ENCODE results near the gene AKR1C4.
A peak's percentile ranks its signal among the peaks of the same experiment; 100 is the strongest.
"Not testable (repeated sequence)": the region's sequence is repeated elsewhere in the genome, so short reads cannot be mapped to it uniquely, and the experiment has no call there.

AKR1C4 gene

DNA sequence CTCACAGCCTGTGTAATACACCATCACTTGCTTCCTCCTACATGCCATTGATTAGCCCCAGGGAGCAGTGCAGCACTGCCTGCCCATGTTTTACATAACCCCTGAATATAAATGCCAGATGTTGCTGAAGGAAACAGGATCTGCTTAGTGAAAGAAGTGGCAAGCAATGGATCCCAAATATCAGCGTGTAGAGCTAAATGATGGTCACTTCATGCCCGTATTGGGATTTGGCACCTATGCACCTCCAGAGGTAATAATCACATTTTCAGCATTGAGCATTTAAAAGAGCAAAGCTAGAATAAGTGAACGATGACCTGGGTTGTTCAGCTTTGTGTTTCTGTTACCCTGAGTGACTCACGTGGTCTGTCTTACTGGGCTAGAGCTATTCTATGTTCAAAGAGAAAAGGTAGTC lies at the start of gene AKR1C4:
AKR1C4 (plus strand) TSS at position 136 of the 412 bp plus-strand sequence; CDS start at position 167, 31 bp downstream.
- in situ Hi-C loops (cut with HindIII; ENCODE audit: low pct_unique_long_range_greater_than_20kb, low sequenced_read_pairs), result no loop called here
- no peak for DNase-seq (ENCODE audit: low read depth in 1 of 2, low spot score in 1 of 2)
- TF ChIP-seq JUND (IDR thresholded peaks at IDR 0.05; ENCODE audit: low read depth), result no peak

DNA sequence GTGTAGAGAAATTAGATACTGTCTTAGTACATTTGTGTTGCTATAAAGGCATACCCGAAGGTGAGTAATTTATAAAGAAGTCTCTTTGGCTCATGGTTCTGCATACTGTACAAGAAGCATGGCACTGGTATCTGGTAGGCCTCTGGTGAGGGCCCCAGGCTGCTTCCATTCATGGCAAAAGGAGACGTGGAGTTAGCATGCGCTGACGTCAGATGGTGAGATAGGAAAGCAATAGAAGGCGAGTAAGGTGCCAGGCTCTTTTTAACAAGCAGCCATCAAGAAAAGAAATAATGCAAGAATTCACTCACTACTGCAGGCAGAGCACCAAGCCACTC lies 49.8 kb upstream of the AKR1C4 start:
- DNase-seq (ENCODE audit: low read depth in 1 of 2, low spot score in 1 of 2), result no peak
- TF ChIP-seq JUND (IDR thresholded peaks at IDR 0.05; ENCODE audit: low read depth), result no peak
- in situ Hi-C loops (cut with HindIII; ENCODE audit: low pct_unique_long_range_greater_than_20kb, low sequenced_read_pairs), result no loop called here

DNA sequence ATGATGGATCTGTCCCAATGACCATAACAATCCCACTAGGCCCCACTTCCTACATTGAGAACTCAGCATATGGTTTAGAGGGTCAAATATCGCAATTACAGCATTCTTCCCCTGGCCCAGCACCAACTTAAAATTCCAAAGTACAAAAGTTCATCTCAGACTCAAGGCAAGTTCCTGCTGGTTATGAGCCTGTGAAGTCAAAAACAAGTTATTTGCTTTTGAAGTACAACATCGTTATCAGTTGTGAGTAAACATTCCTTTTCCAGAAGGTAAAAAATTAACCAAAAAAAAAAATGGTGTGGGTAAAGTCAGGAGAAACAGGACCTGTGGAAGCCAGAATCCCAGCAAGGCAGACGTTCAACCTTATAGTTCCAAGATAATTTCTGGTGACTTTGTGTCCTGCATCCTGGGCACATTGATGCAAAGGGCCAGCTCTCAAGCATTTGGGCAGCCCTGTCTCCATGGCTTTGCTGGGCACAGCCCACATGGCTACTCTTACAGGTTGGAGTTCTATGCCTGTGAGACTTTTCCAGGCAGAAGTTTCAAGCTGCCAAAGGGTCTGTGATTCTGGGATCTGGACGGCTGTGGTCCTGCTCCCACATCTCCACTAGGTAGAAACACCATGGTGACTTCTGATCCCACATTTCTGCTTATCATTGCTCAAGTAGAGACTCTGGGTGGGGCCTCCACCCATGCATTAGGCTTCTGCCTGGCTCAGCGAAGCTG lies 49.2 kb upstream of the AKR1C4 start:
- DNase-seq (ENCODE audit: low read depth in 1 of 2, low spot score in 1 of 2), result no peak
- in situ Hi-C loops (cut with HindIII; ENCODE audit: low pct_unique_long_range_greater_than_20kb, low sequenced_read_pairs), result no loop called here
- TF ChIP-seq JUND (IDR thresholded peaks at IDR 0.05; ENCODE audit: low read depth), result no peak

DNA sequence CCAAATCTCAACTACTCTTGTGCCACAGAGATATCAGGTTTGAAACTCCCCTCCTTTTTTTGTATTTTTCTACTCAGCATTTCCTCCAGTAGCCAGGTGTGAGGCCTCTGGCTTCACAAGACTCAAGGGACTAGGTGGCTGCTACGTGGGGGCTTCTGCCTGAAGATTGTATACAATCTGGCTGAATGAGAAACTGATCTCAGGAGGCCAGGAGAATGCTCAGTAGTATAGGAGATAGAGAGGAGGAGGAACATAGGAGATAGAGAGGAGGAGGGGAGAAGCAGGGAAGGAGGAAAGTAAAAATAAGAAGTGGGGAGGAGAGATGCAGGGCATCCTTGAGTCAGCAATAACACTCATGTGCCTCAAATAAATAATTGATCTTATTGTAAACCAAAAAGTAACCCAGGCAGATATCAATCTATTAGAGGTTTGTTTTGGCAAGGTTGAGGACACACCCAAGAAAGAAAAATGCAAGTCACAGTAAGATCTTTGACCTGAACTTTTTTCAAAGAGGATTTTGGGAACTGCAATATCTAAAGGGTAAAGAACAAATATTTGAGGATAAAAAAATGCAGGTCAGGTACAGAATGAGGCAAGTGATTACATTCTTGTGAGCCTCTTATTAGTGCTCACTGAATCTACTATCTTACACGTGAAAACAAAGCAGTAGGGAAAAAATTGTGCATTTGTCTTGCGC lies 48.5 kb upstream of the AKR1C4 start:
- no peak for TF ChIP-seq JUND (IDR thresholded peaks at IDR 0.05; ENCODE audit: low read depth)
- in situ Hi-C loops (cut with HindIII; ENCODE audit: low pct_unique_long_range_greater_than_20kb, low sequenced_read_pairs), result no loop called here
- DNase-seq (ENCODE audit: low read depth in 1 of 2, low spot score in 1 of 2), result no peak

DNA sequence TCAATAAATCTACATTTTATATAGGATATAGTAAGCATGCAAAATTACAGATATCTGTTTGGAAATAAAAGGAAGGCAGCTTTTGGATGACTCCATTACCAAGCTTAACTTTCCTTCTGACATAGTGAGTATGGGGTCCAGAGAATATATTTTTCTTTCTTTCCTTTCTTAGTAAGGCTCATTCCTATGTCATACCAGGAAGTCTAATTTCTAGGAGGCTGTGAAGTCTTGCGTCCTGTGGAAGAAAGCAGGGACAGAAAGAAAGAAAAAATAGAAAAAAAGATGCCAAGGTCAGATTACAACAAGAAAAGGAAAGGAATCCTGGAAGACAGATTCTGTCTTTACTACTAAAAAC lies 48.0 kb upstream of the AKR1C4 start:
- DNase-seq (ENCODE audit: low read depth in 1 of 2, low spot score in 1 of 2), result no peak
- in situ Hi-C loops (cut with HindIII; ENCODE audit: low pct_unique_long_range_greater_than_20kb, low sequenced_read_pairs), result no loop called here
- TF ChIP-seq JUND (IDR thresholded peaks at IDR 0.05; ENCODE audit: low read depth), result no peak

DNA sequence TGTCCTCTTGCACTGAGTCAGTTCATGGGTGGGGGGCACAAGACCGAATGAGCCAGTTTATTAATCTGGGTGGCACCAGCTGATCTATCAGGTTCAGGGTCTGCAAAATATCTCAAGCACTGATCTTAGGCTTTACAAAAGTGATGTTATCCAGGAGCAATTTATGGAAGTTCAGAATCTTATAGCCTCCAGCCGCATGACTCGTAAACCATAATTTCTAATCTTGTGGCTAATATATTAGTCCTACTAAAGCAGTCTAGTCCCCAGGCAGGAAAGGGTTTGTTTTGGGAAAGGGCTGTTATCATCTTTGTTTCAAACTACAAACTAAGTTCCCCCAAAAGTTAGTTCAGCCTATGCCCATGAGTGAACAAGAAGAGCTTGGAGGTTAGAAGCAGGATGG lies 45.6 kb upstream of the AKR1C4 start:
- in situ Hi-C loops (cut with HindIII; ENCODE audit: low pct_unique_long_range_greater_than_20kb, low sequenced_read_pairs), result no loop called here
- TF ChIP-seq JUND (IDR thresholded peaks at IDR 0.05; ENCODE audit: low read depth), result no peak
- no peak for DNase-seq (ENCODE audit: low read depth in 1 of 2, low spot score in 1 of 2)

DNA sequence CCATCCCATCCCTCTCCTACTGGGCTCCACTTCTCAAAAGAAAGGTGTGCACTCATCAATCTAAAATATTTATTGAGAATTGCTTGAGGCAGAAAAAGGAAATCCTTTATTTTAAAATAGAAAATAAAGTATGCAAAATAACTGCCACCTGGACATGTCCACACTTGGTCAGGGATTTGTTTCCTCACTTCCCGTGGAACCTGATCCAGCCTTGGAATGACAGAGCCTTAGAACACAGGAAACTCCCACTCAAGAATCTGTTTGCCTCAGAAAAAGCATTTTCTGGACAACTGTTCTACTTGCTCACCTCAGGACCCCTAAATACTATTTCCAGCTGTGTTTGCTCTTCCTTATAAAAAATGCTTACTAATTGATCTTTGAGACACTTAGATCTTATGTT lies 40.7 kb upstream of the AKR1C4 start:
- in situ Hi-C loops (cut with HindIII; ENCODE audit: low pct_unique_long_range_greater_than_20kb, low sequenced_read_pairs), result no loop called here
- TF ChIP-seq JUND (IDR thresholded peaks at IDR 0.05; ENCODE audit: low read depth), result no peak
- no peak for DNase-seq (ENCODE audit: low read depth in 1 of 2, low spot score in 1 of 2)

DNA sequence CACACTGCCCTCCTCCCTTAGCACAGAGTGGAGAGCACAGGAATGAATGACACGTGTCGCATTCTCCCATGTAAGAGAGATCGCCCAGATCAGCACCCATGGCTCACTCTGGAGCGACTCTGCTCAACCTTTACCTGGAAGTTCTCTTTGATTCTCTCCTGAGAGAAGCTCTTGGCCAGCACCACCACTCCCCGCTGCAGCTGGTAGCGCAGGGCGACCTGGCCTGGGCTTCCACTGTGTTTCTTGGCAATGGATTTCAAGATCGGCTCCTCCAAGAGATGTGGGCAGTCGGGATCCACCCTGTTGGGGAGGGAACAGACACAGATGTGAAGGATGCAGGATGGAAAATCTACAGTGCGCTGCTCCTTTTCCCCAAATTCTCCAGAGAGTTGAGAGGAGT lies 39.1 kb upstream of the AKR1C4 start:
- in situ Hi-C loops (cut with HindIII; ENCODE audit: low pct_unique_long_range_greater_than_20kb, low sequenced_read_pairs), result no loop called here
- DNase-seq (ENCODE audit: low read depth in 1 of 2, low spot score in 1 of 2), result no peak
- no peak for TF ChIP-seq JUND (IDR thresholded peaks at IDR 0.05; ENCODE audit: low read depth)

DNA sequence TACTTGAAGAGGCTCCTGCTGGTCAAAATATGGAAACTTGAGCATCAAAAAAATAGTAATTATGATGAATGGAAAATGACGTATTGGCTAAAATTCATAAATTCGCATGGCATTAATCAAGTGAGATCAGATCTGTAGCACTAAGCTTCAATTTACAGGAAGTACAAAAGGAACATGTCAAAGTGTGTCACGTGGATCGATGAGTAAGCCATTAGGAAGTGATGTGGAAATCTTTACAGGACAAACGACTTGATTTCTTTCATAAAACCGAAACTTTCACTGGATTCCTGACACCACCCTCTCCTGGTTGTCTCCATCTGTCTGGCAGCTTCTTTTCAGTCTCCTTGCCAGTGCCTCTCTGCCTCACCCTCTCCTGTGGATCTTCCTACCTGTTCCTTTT lies 37.5 kb upstream of the AKR1C4 start:
- in situ Hi-C loops (cut with HindIII; ENCODE audit: low pct_unique_long_range_greater_than_20kb, low sequenced_read_pairs), result no loop called here
- TF ChIP-seq JUND (IDR thresholded peaks at IDR 0.05; ENCODE audit: low read depth), result no peak
- DNase-seq (ENCODE audit: low read depth in 1 of 2, low spot score in 1 of 2), result no peak

DNA sequence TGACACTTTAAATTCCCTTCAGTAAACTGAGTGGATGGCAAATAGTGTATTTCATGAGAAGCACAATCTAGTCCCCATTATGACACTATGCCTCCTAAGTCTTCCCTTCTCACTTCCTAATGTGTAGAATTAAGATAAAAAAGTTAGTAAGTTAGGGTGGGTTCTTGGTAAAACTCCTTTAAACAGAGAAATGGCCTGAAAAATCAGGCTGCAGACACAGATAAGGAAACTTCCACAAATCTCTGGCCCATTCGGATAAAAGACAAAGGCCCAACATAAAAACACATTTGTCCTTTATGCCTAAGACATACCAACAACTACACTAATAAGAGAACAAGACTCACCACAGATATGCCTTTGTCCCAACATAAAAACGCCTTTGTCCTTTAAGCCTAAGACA lies 33.1 kb upstream of the AKR1C4 start:
- TF ChIP-seq JUND (IDR thresholded peaks at IDR 0.05; ENCODE audit: low read depth), result no peak

DNA sequence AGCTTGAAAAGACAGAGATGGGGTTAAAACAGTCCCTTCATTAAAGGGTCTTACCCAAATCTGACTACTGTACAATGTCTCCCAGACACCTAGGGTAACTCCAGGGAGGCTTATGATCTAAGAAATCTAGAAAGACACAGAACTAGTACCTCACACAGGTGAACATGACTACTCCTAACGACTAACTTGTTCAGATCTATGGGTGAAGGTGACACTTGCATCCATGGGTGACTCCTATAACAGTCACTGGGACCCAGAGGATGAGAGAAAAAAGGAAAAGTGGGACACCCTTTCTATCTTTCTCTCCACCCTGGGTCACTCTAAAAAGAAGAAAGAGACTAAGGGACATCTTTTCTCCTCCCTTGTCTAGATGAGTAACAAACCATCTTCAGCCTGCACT lies 30.9 kb upstream of the AKR1C4 start:
- peak in 1 of 2 experiments; percentile 27 for DNase-seq (ENCODE audit: low read depth in 1 of 2, low spot score in 1 of 2)
- no peak for TF ChIP-seq JUND (IDR thresholded peaks at IDR 0.05; ENCODE audit: low read depth)
- in situ Hi-C loops (cut with HindIII; ENCODE audit: low pct_unique_long_range_greater_than_20kb, low sequenced_read_pairs), result no loop called here

More for the DNA sequence above, 33.1 kb upstream of the AKR1C4 start:
- DNase-seq (ENCODE audit: low read depth in 1 of 2, low spot score in 1 of 2), result no peak
- in situ Hi-C loops (cut with HindIII; ENCODE audit: low pct_unique_long_range_greater_than_20kb, low sequenced_read_pairs), result no loop called here

DNA sequence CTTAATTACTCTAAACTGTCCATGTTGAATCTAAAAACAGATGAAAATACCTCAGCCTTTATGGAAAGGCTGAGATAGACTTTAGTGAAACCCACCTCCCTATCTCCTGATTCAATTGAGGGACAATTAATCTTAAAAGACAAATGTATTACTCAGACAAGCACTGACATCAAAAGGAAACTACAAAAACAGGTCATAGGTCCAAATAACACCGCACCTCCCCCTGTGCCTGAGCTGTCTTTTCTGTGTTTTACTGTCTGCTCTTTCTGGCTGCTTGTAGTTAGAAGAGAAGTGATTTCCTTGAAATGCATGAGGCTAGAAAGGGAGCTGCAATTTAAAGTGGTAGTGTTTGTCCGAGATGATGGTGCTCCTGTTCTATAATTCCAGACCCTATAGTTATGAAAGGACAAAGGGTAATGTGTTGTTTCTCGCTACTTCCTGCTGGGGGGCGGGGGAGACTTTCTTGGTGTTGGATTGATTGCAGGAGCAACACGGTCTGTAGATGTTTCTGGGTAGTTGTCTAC lies 27.7 kb upstream of the AKR1C4 start:
- in situ Hi-C loops (cut with HindIII; ENCODE audit: low pct_unique_long_range_greater_than_20kb, low sequenced_read_pairs), result no loop called here
- no peak for TF ChIP-seq JUND (IDR thresholded peaks at IDR 0.05; ENCODE audit: low read depth)
- DNase-seq (ENCODE audit: low read depth in 1 of 2, low spot score in 1 of 2), result no peak

DNA sequence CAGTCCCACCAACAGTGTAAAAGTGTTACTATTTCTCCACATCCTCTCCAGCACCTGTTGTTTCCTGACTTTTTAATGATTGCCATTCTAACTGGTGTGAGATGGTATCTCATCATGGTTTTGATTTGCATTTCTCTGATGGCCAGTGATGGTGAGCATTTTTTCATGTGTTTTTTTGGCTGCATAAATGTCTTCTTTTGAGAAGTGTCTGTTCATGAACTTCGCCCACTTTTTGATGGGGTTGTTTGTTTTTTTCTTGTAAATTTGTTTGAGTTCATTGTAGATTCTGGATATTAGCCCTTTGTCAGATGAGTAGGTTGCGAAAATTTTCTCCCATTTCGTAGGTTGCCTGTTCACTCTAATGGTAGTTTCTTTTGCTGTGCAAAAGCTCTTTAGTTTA lies 21.1 kb upstream of the AKR1C4 start:
- DNase-seq (ENCODE audit: low read depth in 1 of 2, low spot score in 1 of 2); in situ Hi-C loops (cut with HindIII; ENCODE audit: low pct_unique_long_range_greater_than_20kb, low sequenced_read_pairs): not testable (repeated sequence)

DNA sequence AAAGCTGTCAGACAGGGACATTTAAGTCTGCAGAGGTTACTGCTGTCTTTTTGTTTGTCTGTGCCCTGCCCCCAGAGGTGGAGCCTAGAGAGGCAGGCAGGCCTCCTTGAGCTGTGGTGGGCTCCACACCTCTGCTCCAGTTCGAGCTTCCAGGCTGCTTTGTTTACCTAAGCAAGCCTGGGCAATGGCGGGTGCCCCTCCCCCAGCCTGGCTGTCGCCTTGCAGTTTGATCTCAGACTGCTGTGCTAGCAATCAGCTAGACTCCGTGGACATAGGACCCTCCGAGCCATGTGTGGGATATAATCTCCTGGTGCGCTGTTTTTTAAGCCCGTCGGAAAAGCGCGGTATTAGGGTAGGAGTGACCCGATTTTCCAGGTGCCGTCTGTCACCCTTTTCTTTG lies 16.1 kb upstream of the AKR1C4 start:
- in situ Hi-C loops (cut with HindIII; ENCODE audit: low pct_unique_long_range_greater_than_20kb, low sequenced_read_pairs); DNase-seq (ENCODE audit: low read depth in 1 of 2, low spot score in 1 of 2): not testable (repeated sequence)

All from T47D (cell line).